SK-N-MC (cell line): Measurements from ENCODE around the gene RING1.

Experiments used
- EZH2 ChIP-seq: fragments of 200-600 bp; sonication (generic); IDR thresholded peaks from one replicate; pipeline ENCODE4 v1.6.1; 2017; ENCODE audit warnings: antibody characterized with exemption
- POLR2AphosphoS5 ChIP-seq: IDR thresholded peaks from 2 replicates; pipeline ENCODE4 v1.6.1; 2012; ENCODE audit warnings: mild to moderate bottlenecking, low read depth, low read length, borderline replicate concordance

DNA sequence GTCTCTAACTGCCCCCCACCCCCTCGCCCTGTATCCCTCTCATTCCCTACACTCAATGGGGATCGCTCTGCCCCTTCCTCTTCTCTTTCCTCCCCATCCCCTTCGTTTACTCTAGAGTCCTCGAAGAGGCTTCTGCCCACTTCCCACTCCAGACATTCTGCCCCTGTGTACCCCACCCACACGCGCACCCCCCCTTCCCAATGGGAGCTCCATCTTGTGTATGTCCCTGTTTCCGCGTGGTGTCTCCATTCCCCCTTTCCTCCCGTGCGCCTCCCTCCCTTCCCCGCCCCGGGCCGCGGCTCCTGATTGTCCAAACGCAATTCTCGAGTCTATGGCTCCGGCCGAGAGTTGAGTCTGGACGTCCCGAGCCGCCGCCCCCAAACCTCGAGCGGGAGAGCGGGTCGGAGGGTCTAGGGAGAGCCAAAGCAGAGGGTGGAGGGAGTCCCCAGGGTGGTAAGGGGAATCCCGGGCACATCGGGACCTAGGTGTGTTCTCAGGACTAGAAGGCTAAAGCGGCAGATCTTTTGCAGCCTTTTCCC, 679 bp upstream of the RING1 start:
- TF ChIP-seq EZH2 (no peak), POLR2AphosphoS5 (no peak; the same call in 1 of the 2 replicates)
